Keratinocyte (primary cell): ENCODE results near the gene NT5DC4. TPM values are rescaled to one million over a fixed set of nuclear protein-coding genes. Genes with fewer than 3 reads are reported as not detected.

Experiments
- DNase-seq: peaks from one replicate; pipeline ENCODE4 v3.0.0-alpha.2; 2011; ENCODE audit warnings: low read depth, missing footprints, low spot score
- FAIRE-seq: peaks from 2 replicates; lab custom pipeline; 2011; peaks lifted over from hg19 to GRCh38; lab: Jason Lieb, UNC
- H2AFZ ChIP-seq: 2 replicates; pipeline ENCODE4 v1.6.0; 2012; ENCODE audit warnings: low read length, control low read depth, inconsistent platforms; ENCODE audit not compliant: control insufficient read depth
- H3K27ac ChIP-seq: 2 replicates; pipeline ENCODE4 v1.5.1; 2011; ENCODE audit warnings: low read length; ENCODE audit not compliant: control insufficient read depth, insufficient read depth
- H3K27me3 ChIP-seq: 3 replicates; pipeline ENCODE4 v1.6.0; 2011; ENCODE audit warnings: low read length; ENCODE audit not compliant: control insufficient read depth, insufficient read depth; ENCODE audit errors: extremely low read depth
- H3K36me3 ChIP-seq, 2 experiments: 2 replicates in 1 of 2; 3 replicates in 1 of 2; pipeline ENCODE4 v1.5.1; 2011; ENCODE audit warnings: low read length in 2 of 2, mild to moderate bottlenecking in 1 of 2; ENCODE audit not compliant: control insufficient read depth in 2 of 2, insufficient read depth in 2 of 2; ENCODE audit errors: extremely low read depth in 1 of 2
- H3K4me1 ChIP-seq: 3 replicates; pipeline ENCODE4 v1.5.1; 2011; ENCODE audit warnings: low read length; ENCODE audit not compliant: control insufficient read depth, insufficient read depth; ENCODE audit errors: extremely low read depth
- H3K4me2 ChIP-seq: 3 replicates; pipeline ENCODE4 v1.6.0; 2011; ENCODE audit warnings: low read depth, low read length; ENCODE audit not compliant: control insufficient read depth, insufficient read depth; ENCODE audit errors: extremely low read depth
- H3K4me3 ChIP-seq, 3 experiments: fragments of 200-600 bp in 1 of 3; sonication (generic) in 1 of 3; 2 replicates in 2 of 3; 3 replicates in 1 of 3; pipeline ENCODE4 v1.5.1; 2011 to 2016; ENCODE audit warnings: low read length in 3 of 3, mild to moderate bottlenecking in 3 of 3, control low read depth in 2 of 3, inconsistent platforms in 1 of 3, low read depth in 1 of 3, mixed read lengths in 1 of 3, mixed run types in 1 of 3, moderate library complexity in 1 of 3; ENCODE audit not compliant: control insufficient read depth in 2 of 3, insufficient read depth in 2 of 3; ENCODE audit errors: extremely low read depth in 1 of 3
- H3K79me2 ChIP-seq: 2 replicates; pipeline ENCODE4 v1.6.0; 2012; ENCODE audit warnings: low read length; ENCODE audit not compliant: control insufficient read depth, insufficient read depth
- H3K9ac ChIP-seq: 3 replicates; pipeline ENCODE4 v1.6.0; 2011; ENCODE audit warnings: low read length; ENCODE audit not compliant: control insufficient read depth, insufficient read depth; ENCODE audit errors: extremely low read depth
- H3K9me1 ChIP-seq: 3 replicates; pipeline ENCODE4 v1.6.0; 2011; ENCODE audit warnings: low read length; ENCODE audit not compliant: control insufficient read depth, insufficient read depth; ENCODE audit errors: extremely low read depth
- H3K9me3 ChIP-seq: 2 replicates; pipeline ENCODE4 v1.5.1; 2012; ENCODE audit warnings: low read depth, low read length; ENCODE audit not compliant: control insufficient read depth
- H4K20me1 ChIP-seq: 3 replicates; pipeline ENCODE4 v1.6.0; 2011; ENCODE audit warnings: low read length; ENCODE audit not compliant: control insufficient read depth, insufficient read depth; ENCODE audit errors: extremely low read depth
- CTCF ChIP-seq, 3 experiments: IDR thresholded peaks in 1 of 3; conservative IDR thresholded peaks in 1 of 3; optimal IDR thresholded peaks in 1 of 3; 2 replicates in 2 of 3; 3 replicates in 1 of 3; pipeline versions ENCODE3 to v1.5.1; 2011; ENCODE audit warnings: low read length in 3 of 3, mild to moderate bottlenecking in 3 of 3, moderate library complexity in 2 of 3, control low read depth in 1 of 3, inconsistent platforms in 1 of 3; ENCODE audit not compliant: insufficient read depth in 2 of 3; ENCODE audit errors: extremely low read depth in 1 of 3
- EZH2 ChIP-seq: IDR thresholded peaks from one replicate; pipeline ENCODE4 v1.6.1; 2012; ENCODE audit warnings: inconsistent platforms, mild to moderate bottlenecking, low read length, moderate library complexity
- dilution Hi-C: fragments of 300-500 bp; cut with MboI; formaldehyde crosslinking; loops from one replicate; pipeline ENCODE4 v1.7.0; 2020; ENCODE audit warnings: low sequenced_read_pairs; ENCODE audit not compliant: extremely low pct_ligation_motif_present
- polyA plus RNA-seq, 5 experiments: library from polyadenylated mRNA; depleted of rRNA in 3 of 5; stranded (reverse) in 3 of 5; stranded (forward) in 1 of 5; unstranded in 1 of 5; fragments of >200 nt; gene quantifications; 1 replicate in 1 of 5; 2 replicates in 3 of 5; 3 replicates in 1 of 5; pipeline versions ENCODE4 v1.2.1 to v1.2.3, GENCODE V29; 2011 to 2012; ENCODE audit warnings: missing spikeins in 2 of 5, low read depth in 1 of 5, low replicate concordance in 1 of 5

The NT5DC4 gene
- polyA plus RNA-seq, 1 donor (not counting 4 experiments of a cell fraction or from before 2014, with no cell fraction given), result 1.00 TPM

- Histone ChIP-seq H2AFZ (no peak overlapping the region), H3K27ac (no peak overlapping the region), H3K4me2 (no peak overlapping the region), H3K9me3 (no peaks in the 10 kb centered on the region), H3K27me3 (no peaks in the 10 kb centered on the region), H3K79me2 (no peaks in the 10 kb centered on the region), H3K9ac (no peak overlapping the region), H3K36me3 (peaks cover 21 to 28% of the 10 kb centered on the region in 2 experiments), H3K9me1 (peaks cover 2% of the 10 kb centered on the region), H3K4me1 (no peaks in the 10 kb centered on the region), H3K4me3 (no peak overlapping the region), H4K20me1 (peaks cover 8% of the 10 kb centered on the region)
- FAIRE-seq, result no peak
- DNase-seq, result no peak
- dilution Hi-C loops, result no loop called here
- no peak for TF ChIP-seq CTCF (optimal IDR thresholded peaks at IDR 0.05 in 1 of 3, IDR thresholded peaks at IDR 0.05 in 1 of 3, conservative IDR thresholded peaks at IDR 0.05 in 1 of 3; ENCODE audit: extremely low read depth in 1 of 3, insufficient read depth in 2 of 3, low read length in 3 of 3)
- no peak for TF ChIP-seq EZH2
These were observed 52.7 kb downstream of the NT5DC4 start for GRCh38 chr2:112773556-112773955.

- Histone ChIP-seq H3K9me3 (no peaks in the 10 kb centered on the region), H3K27ac (no peak overlapping the region), H3K9me1 (peaks cover 2% of the 10 kb centered on the region), H3K79me2 (no peaks in the 10 kb centered on the region), H3K4me3 (no peak overlapping the region), H3K9ac (no peak overlapping the region), H3K36me3 (peaks cover 31 to 39% of the 10 kb centered on the region in 2 experiments), H3K4me1 (peaks cover 8% of the 10 kb centered on the region), H4K20me1 (peaks cover 8% of the 10 kb centered on the region), H3K4me2 (no peak overlapping the region), H2AFZ (no peak overlapping the region), H3K27me3 (no peaks in the 10 kb centered on the region)
- TF ChIP-seq CTCF (optimal IDR thresholded peaks at IDR 0.05 in 1 of 3, IDR thresholded peaks at IDR 0.05 in 1 of 3, conservative IDR thresholded peaks at IDR 0.05 in 1 of 3; ENCODE audit: extremely low read depth in 1 of 3, insufficient read depth in 2 of 3, low read length in 3 of 3) (no peak), EZH2 (no peak)
- DNase-seq, result no peak
- peak; percentile 64 for FAIRE-seq
- dilution Hi-C loops, result no loop called here
These were observed 53.9 kb downstream of the NT5DC4 start for GRCh38 chr2:112774536-112775285.
